CD14-positive monocyte (primary cell): ENCODE results near the gene SF3A1. TPM values are rescaled to one million over a fixed set of nuclear protein-coding genes. Genes with fewer than 3 reads are reported as not detected.
A peak's percentile ranks its signal among the peaks of the same experiment; 100 is the strongest.

Source experiments
- DNase-seq, 3 donors: peaks; one replicate each; pipeline ENCODE4 v3.0.0-alpha.2; 2011 to 2022
- H2AFZ ChIP-seq: 2 replicates; pipeline ENCODE4 v1.6.0; 2012; ENCODE audit warnings: mild to moderate bottlenecking, low read depth, low read length, inconsistent platforms; ENCODE audit not compliant: insufficient read depth, poor library complexity, severe bottlenecking
- H3K27ac ChIP-seq, 2 donors: 1 replicate in 1 of 2; 2 replicates in 1 of 2; pipeline ENCODE4 v1.5.1; 2012 to 2013; ENCODE audit warnings: low read length in 2 of 2, control low read depth in 1 of 2, inconsistent platforms in 1 of 2, low read depth in 1 of 2, mild to moderate bottlenecking in 1 of 2
- H3K27me3 ChIP-seq, 2 donors: one replicate each; pipeline versions ENCODE4 v1.6.0 to v1.6.1; 2011 to 2013; ENCODE audit warnings: low read length in 2 of 2; ENCODE audit not compliant: control insufficient read depth in 2 of 2, insufficient read depth in 2 of 2
- H3K36me3 ChIP-seq, 2 donors: replicated peaks in 1 of 2; 1 replicate in 1 of 2; 2 replicates in 1 of 2; pipeline versions ENCODE4 v1.5.1 to v1.6.1; 2012 to 2013; ENCODE audit warnings: low read length in 2 of 2, control low read depth in 1 of 2, inconsistent platforms in 1 of 2, mild to moderate bottlenecking in 1 of 2; ENCODE audit not compliant: insufficient read depth in 2 of 2, control insufficient read depth in 1 of 2
- H3K4me1 ChIP-seq, 2 donors: 1 replicate in 1 of 2; 2 replicates in 1 of 2; pipeline versions ENCODE4 v1.5.1 to v1.6.1; 2012 to 2013; ENCODE audit warnings: low read length in 2 of 2, control low read depth in 1 of 2, inconsistent platforms in 1 of 2, mild to moderate bottlenecking in 1 of 2, moderate library complexity in 1 of 2; ENCODE audit not compliant: insufficient read depth in 2 of 2, control insufficient read depth in 1 of 2
- H3K4me2 ChIP-seq: replicated peaks from 2 replicates; pipeline ENCODE3; 2012; ENCODE audit warnings: low read length, moderate library complexity, mild to moderate bottlenecking; ENCODE audit not compliant: poor library complexity, severe bottlenecking; ENCODE audit errors: extremely low read depth
- H3K4me3 ChIP-seq, 3 experiments: fragments of 200-600 bp in 1 of 3; sonication (generic) in 1 of 3; replicated peaks in 1 of 3; 1 replicate in 2 of 3; 2 replicates in 1 of 3; pipeline ENCODE4 v1.5.1; 2011 to 2013; ENCODE audit warnings: low read length in 3 of 3, mild to moderate bottlenecking in 3 of 3, control low read depth in 2 of 3, low read depth in 2 of 3, inconsistent platforms in 1 of 3, moderate library complexity in 1 of 3
- H3K79me2 ChIP-seq: 2 replicates; pipeline ENCODE4 v1.6.0; 2012; ENCODE audit warnings: mild to moderate bottlenecking, control low read depth, inconsistent platforms, low read length, moderate library complexity; ENCODE audit not compliant: insufficient read depth
- H3K9ac ChIP-seq: 2 replicates; pipeline ENCODE4 v1.6.0; 2017; ENCODE audit warnings: low read length, mild to moderate bottlenecking; ENCODE audit not compliant: insufficient read depth, poor library complexity, severe bottlenecking
- H3K9me3 ChIP-seq, 2 donors: replicated peaks in 1 of 2; 1 replicate in 1 of 2; 2 replicates in 1 of 2; pipeline versions ENCODE4 v1.5.1 to v1.6.1; 2012 to 2013; ENCODE audit warnings: low read length in 2 of 2, control low read depth in 1 of 2; ENCODE audit not compliant: control insufficient read depth in 1 of 2, insufficient read depth in 1 of 2
- H4K20me1 ChIP-seq: 2 replicates; pipeline ENCODE4 v1.6.0; 2012; ENCODE audit warnings: mild to moderate bottlenecking, low read length, control low read depth, moderate library complexity; ENCODE audit not compliant: insufficient read depth
- H3K27ac Mint-ChIP-seq, 7 donors: one replicate each; pipeline ENCODE4 v1.8.0; 2020; ENCODE audit warnings: mild to moderate bottlenecking in 7 of 7, mixed read lengths in 7 of 7, moderate library complexity in 6 of 7, inconsistent platforms in 2 of 7
- H3K27me3 Mint-ChIP-seq, 3 donors: one replicate each; pipeline ENCODE4 v1.8.0; 2021 to 2022; ENCODE audit warnings: low read depth in 3 of 3, mild to moderate bottlenecking in 3 of 3, mixed read lengths in 3 of 3, moderate library complexity in 3 of 3, inconsistent platforms in 1 of 3
- H3K36me3 Mint-ChIP-seq, 2 donors: one replicate each; pipeline ENCODE4 v1.8.0; 2020; ENCODE audit warnings: mixed read lengths in 2 of 2, inconsistent platforms in 1 of 2, mild to moderate bottlenecking in 1 of 2
- H3K4me1 Mint-ChIP-seq: one replicate; pipeline ENCODE4 v1.8.0; 2020; ENCODE audit warnings: mild to moderate bottlenecking, mixed read lengths
- H3K4me3 Mint-ChIP-seq, 2 donors: one replicate each; pipeline ENCODE4 v1.8.0; 2020; ENCODE audit warnings: mild to moderate bottlenecking in 2 of 2, mixed read lengths in 2 of 2, moderate library complexity in 1 of 2
- H3K9me3 Mint-ChIP-seq, 7 donors: one replicate each; pipeline ENCODE4 v1.8.0; 2020 to 2022; ENCODE audit warnings: mixed read lengths in 7 of 7, mild to moderate bottlenecking in 6 of 7, moderate library complexity in 6 of 7, inconsistent platforms in 2 of 7
- CTCF ChIP-seq: fragments of 200-600 bp; IDR thresholded peaks from one replicate; pipeline ENCODE4 v1.8.0; 2022; ENCODE audit warnings: antibody characterized with exemption, mild to moderate bottlenecking
- WGBS: methylation state at CpG from one replicate; pipeline ENCODE4 v1.1.5; 2013; ENCODE audit warnings: missing lambda C conversion rate; ENCODE audit not compliant: insufficient coverage; 5-methylcytosine and 5-hydroxymethylcytosine counted together
- intact Hi-C, 2 donors: fragments of 100-400 bp; cut with micrococcal nuclease; formaldehyde crosslinking; loops; one replicate each; pipeline versions ENCODE4 v1.15.0 to v1.15.1; 2023
- polyA plus RNA-seq, 3 donors: library from polyadenylated mRNA; depleted of rRNA in 1 of 3; unstranded in 2 of 3; stranded (reverse) in 1 of 3; fragments of 300-500 nt in 2 of 3; fragments of >200 nt in 1 of 3; fragmentation: Illumina TruSeq in 2 of 3; gene quantifications; 1 replicate in 2 of 3; 2 replicates in 1 of 3; pipeline ENCODE4 v1.2.3, GENCODE V29; 2012 to 2021

The SF3A1 gene
- polyA plus RNA-seq, 3 donors: 34.7 to 102 (median 52.1) TPM

GRCh38 chr22:30308093-30308492 is 48.6 kb downstream of the SF3A1 start:
- H3K4me3 ChIP-seq: no peak overlapping the region
- H3K36me3 ChIP-seq: no peaks in the 10 kb centered on the region
- Mint-ChIP-seq H3K27me3 (peaks cover 0 to 4% (median 0%) of the 10 kb centered on the region in 3 donors), H3K9me3 (peaks cover 0 to 3% (median 0%) of the 10 kb centered on the region in 7 donors), H3K36me3 (peaks cover 22 to 32% of the 10 kb centered on the region in 2 donors), H3K4me3 (no peak overlapping the region), H3K4me1 (peaks cover 97% of the 10 kb centered on the region), H3K27ac (peak overlapping the region in 3 of 7 donors; percentile 58 to 95 (median 68))
- H3K9ac ChIP-seq: no peak overlapping the region
- H3K27ac ChIP-seq: peak overlapping the region in 1 of 2 donors; percentile 90
- DNase-seq: no peak
- intact Hi-C loops: loop anchor here in 1 of 2 donors (10.0 kb wide), 1 partner anchor 47 kb away; the partner anchor contains the start of genes CCDC157 and SF3A1
- TF ChIP-seq CTCF: no peak
- no peaks in the 10 kb centered on the region for H3K9me3 ChIP-seq
- peaks cover 96 to 100% of the 10 kb centered on the region in 2 donors for H3K4me1 ChIP-seq
- H3K4me2 ChIP-seq: no peak overlapping the region
- H3K79me2 ChIP-seq: peaks cover 73% of the 10 kb centered on the region
- no peak overlapping the region for H2AFZ ChIP-seq
- WGBS: 89% methylated on average over 1 of the region's 2 CpGs
- no peaks in the 10 kb centered on the region for H3K27me3 ChIP-seq
- H4K20me1 ChIP-seq: no peaks in the 10 kb centered on the region

GRCh38 chr22:30307041-30307574 is 49.6 kb downstream of the SF3A1 start:
- intact Hi-C loops: loop anchor here in 1 of 2 donors (10.0 kb wide), 1 partner anchor 48 kb away; the partner anchor contains the start of genes CCDC157 and SF3A1
- peaks cover 96 to 100% of the 10 kb centered on the region in 2 donors for H3K4me1 ChIP-seq
- Mint-ChIP-seq H3K4me3 (no peak overlapping the region), H3K27me3 (no peaks in the 10 kb centered on the region), H3K36me3 (peaks cover 21 to 25% of the 10 kb centered on the region in 2 donors), H3K27ac (peak overlapping the region in 5 of 7 donors; percentile 33 to 94 (median 84)), H3K4me1 (peaks cover 97% of the 10 kb centered on the region), H3K9me3 (peaks cover 0 to 2% (median 0%) of the 10 kb centered on the region in 7 donors)
- no peaks in the 10 kb centered on the region for H3K27me3 ChIP-seq
- peaks cover under 1% of the 10 kb centered on the region for H4K20me1 ChIP-seq
- no peak overlapping the region for H2AFZ ChIP-seq
- no peak overlapping the region for H3K9ac ChIP-seq
- H3K9me3 ChIP-seq: no peaks in the 10 kb centered on the region
- DNase-seq: no peak
- no peak for TF ChIP-seq CTCF
- no peaks in the 10 kb centered on the region for H3K36me3 ChIP-seq
- peak overlapping the region in 1 of 3 experiments; percentile 63 for H3K4me3 ChIP-seq
- H3K79me2 ChIP-seq: peaks cover 66% of the 10 kb centered on the region
- peak overlapping the region; percentile 7 to 87 for H3K27ac ChIP-seq
- 94% methylated on average over 2 of the region's 4 CpGs for WGBS
- H3K4me2 ChIP-seq: no peak overlapping the region
